ENCODE measurements around the gene IGF2BP2.

IGF2BP2 gene

GRCh38 chr3:185825006-185825638 is at the start of gene IGF2BP2:
Gene IGF2BP2, minus strand, starts transcription at chr3:185825042. Its CDS starts 82 bp downstream, at chr3:185824960.
- Histone ChIP-seq H3K9me3 (ENCODE audit: control insufficient read depth, low read length) (no peaks in the 10 kb centered on the region), H3K9ac (ENCODE audit: low read length) (peak within 1 kb of the TSS; percentile 95), H3K4me1 (ENCODE audit: control insufficient read depth, insufficient read depth, low read length) (peaks cover 30% of the 10 kb centered on the region), H3K4me3 (ENCODE audit: low read length) (peak within 1 kb of the TSS; percentile 90), H3K27me3 (replicated peaks; ENCODE audit: control insufficient read depth, insufficient read depth, low read length) (no peaks in the 10 kb centered on the region), H3K36me3 (ENCODE audit: control insufficient read depth, insufficient read depth, low read length, severe bottlenecking) (no peaks in the 10 kb centered on the region)
- peak; percentile 94 for DNase-seq (ENCODE audit: low read depth)

- H3K9me3 ChIP-seq (ENCODE audit: control insufficient read depth, low read length), result no peaks in the 10 kb centered on the region
- DNase-seq (ENCODE audit: low read depth), result no peak
- no peaks in the 10 kb centered on the region for H3K27me3 ChIP-seq (replicated peaks; ENCODE audit: control insufficient read depth, insufficient read depth, low read length)
Measured at GRCh38 chr3:185874119-185874518, 49.3 kb upstream of the IGF2BP2 start.

GRCh38 chr3:185867650-185868049 is 42.8 kb upstream of the IGF2BP2 start:
- Histone ChIP-seq H3K9ac (ENCODE audit: low read length) (no peak overlapping the region), H3K4me1 (ENCODE audit: control insufficient read depth, insufficient read depth, low read length) (no peaks in the 10 kb centered on the region), H3K27me3 (replicated peaks; ENCODE audit: control insufficient read depth, insufficient read depth, low read length) (peaks cover 7% of the 10 kb centered on the region), H3K9me3 (ENCODE audit: control insufficient read depth, low read length) (peaks cover 4% of the 10 kb centered on the region), H3K36me3 (ENCODE audit: control insufficient read depth, insufficient read depth, low read length, severe bottlenecking) (no peaks in the 10 kb centered on the region), H3K4me3 (ENCODE audit: low read length) (no peak overlapping the region)
- DNase-seq (ENCODE audit: low read depth), result no peak

More at GRCh38 chr3:185874119-185874518, 49.3 kb upstream of the IGF2BP2 start:
- H3K9ac ChIP-seq (ENCODE audit: low read length), result no peak overlapping the region
- H3K4me3 ChIP-seq (ENCODE audit: low read length), result no peak overlapping the region
- no peaks in the 10 kb centered on the region for H3K4me1 ChIP-seq (ENCODE audit: control insufficient read depth, insufficient read depth, low read length)
- H3K36me3 ChIP-seq (ENCODE audit: control insufficient read depth, insufficient read depth, low read length, severe bottlenecking), result no peaks in the 10 kb centered on the region

- Histone ChIP-seq H3K4me3 (ENCODE audit: low read length) (no peak overlapping the region), H3K4me1 (ENCODE audit: control insufficient read depth, insufficient read depth, low read length) (no peaks in the 10 kb centered on the region), H3K27me3 (replicated peaks; ENCODE audit: control insufficient read depth, insufficient read depth, low read length) (peaks cover 7% of the 10 kb centered on the region), H3K9ac (ENCODE audit: low read length) (no peak overlapping the region), H3K9me3 (ENCODE audit: control insufficient read depth, low read length) (peaks cover 4% of the 10 kb centered on the region), H3K36me3 (ENCODE audit: control insufficient read depth, insufficient read depth, low read length, severe bottlenecking) (no peaks in the 10 kb centered on the region)
- DNase-seq (ENCODE audit: low read depth), result no peak
Measured at GRCh38 chr3:185866995-185867394, 42.2 kb upstream of the IGF2BP2 start.

GRCh38 chr3:185866555-185866954 is 41.7 kb upstream of the IGF2BP2 start:
- Histone ChIP-seq H3K9ac (ENCODE audit: low read length) (no peak overlapping the region), H3K9me3 (ENCODE audit: control insufficient read depth, low read length) (peaks cover 4% of the 10 kb centered on the region), H3K4me3 (ENCODE audit: low read length) (no peak overlapping the region), H3K36me3 (ENCODE audit: control insufficient read depth, insufficient read depth, low read length, severe bottlenecking) (no peaks in the 10 kb centered on the region), H3K27me3 (replicated peaks; ENCODE audit: control insufficient read depth, insufficient read depth, low read length) (peaks cover 7% of the 10 kb centered on the region), H3K4me1 (ENCODE audit: control insufficient read depth, insufficient read depth, low read length) (no peaks in the 10 kb centered on the region)
- no peak for DNase-seq (ENCODE audit: low read depth)

- H3K36me3 ChIP-seq (ENCODE audit: control insufficient read depth, insufficient read depth, low read length, severe bottlenecking), result no peaks in the 10 kb centered on the region
- H3K27me3 ChIP-seq (replicated peaks; ENCODE audit: control insufficient read depth, insufficient read depth, low read length), result peaks cover 7% of the 10 kb centered on the region
- no peak overlapping the region for H3K9ac ChIP-seq (ENCODE audit: low read length)
- no peak for DNase-seq (ENCODE audit: low read depth)
- H3K9me3 ChIP-seq (ENCODE audit: control insufficient read depth, low read length), result peaks cover 4% of the 10 kb centered on the region
- no peaks in the 10 kb centered on the region for H3K4me1 ChIP-seq (ENCODE audit: control insufficient read depth, insufficient read depth, low read length)
- H3K4me3 ChIP-seq (ENCODE audit: low read length), result no peak overlapping the region
Measured at GRCh38 chr3:185865247-185865646, 40.4 kb upstream of the IGF2BP2 start.

- Histone ChIP-seq H3K9ac (ENCODE audit: low read length) (no peak overlapping the region), H3K9me3 (ENCODE audit: control insufficient read depth, low read length) (peaks cover 4% of the 10 kb centered on the region), H3K27me3 (replicated peaks; ENCODE audit: control insufficient read depth, insufficient read depth, low read length) (peaks cover 7% of the 10 kb centered on the region), H3K4me3 (ENCODE audit: low read length) (no peak overlapping the region), H3K4me1 (ENCODE audit: control insufficient read depth, insufficient read depth, low read length) (no peaks in the 10 kb centered on the region), H3K36me3 (ENCODE audit: control insufficient read depth, insufficient read depth, low read length, severe bottlenecking) (no peaks in the 10 kb centered on the region)
- no peak for DNase-seq (ENCODE audit: low read depth)
Measured at GRCh38 chr3:185864767-185865166, 39.9 kb upstream of the IGF2BP2 start.

- Histone ChIP-seq H3K4me3 (ENCODE audit: low read length) (no peak overlapping the region), H3K9me3 (ENCODE audit: control insufficient read depth, low read length) (no peaks in the 10 kb centered on the region), H3K9ac (ENCODE audit: low read length) (no peak overlapping the region), H3K4me1 (ENCODE audit: control insufficient read depth, insufficient read depth, low read length) (no peaks in the 10 kb centered on the region), H3K36me3 (ENCODE audit: control insufficient read depth, insufficient read depth, low read length, severe bottlenecking) (no peaks in the 10 kb centered on the region), H3K27me3 (replicated peaks; ENCODE audit: control insufficient read depth, insufficient read depth, low read length) (peaks cover 4% of the 10 kb centered on the region)
- DNase-seq (ENCODE audit: low read depth), result no peak
Measured at GRCh38 chr3:185862920-185863319, 38.1 kb upstream of the IGF2BP2 start.

- DNase-seq (ENCODE audit: low read depth), result no peak
- no peak overlapping the region for H3K9ac ChIP-seq (ENCODE audit: low read length)
- H3K4me1 ChIP-seq (ENCODE audit: control insufficient read depth, insufficient read depth, low read length), result no peaks in the 10 kb centered on the region
- no peak overlapping the region for H3K4me3 ChIP-seq (ENCODE audit: low read length)
- H3K27me3 ChIP-seq (replicated peaks; ENCODE audit: control insufficient read depth, insufficient read depth, low read length), result no peaks in the 10 kb centered on the region
- H3K36me3 ChIP-seq (ENCODE audit: control insufficient read depth, insufficient read depth, low read length, severe bottlenecking), result no peaks in the 10 kb centered on the region
- peaks cover 7% of the 10 kb centered on the region for H3K9me3 ChIP-seq (ENCODE audit: control insufficient read depth, low read length)
Measured at GRCh38 chr3:185859294-185859972, 34.6 kb upstream of the IGF2BP2 start.

- DNase-seq (ENCODE audit: low read depth), result no peak
- Histone ChIP-seq H3K36me3 (ENCODE audit: control insufficient read depth, insufficient read depth, low read length, severe bottlenecking) (no peaks in the 10 kb centered on the region), H3K4me1 (ENCODE audit: control insufficient read depth, insufficient read depth, low read length) (no peaks in the 10 kb centered on the region), H3K9me3 (ENCODE audit: control insufficient read depth, low read length) (peaks cover 7% of the 10 kb centered on the region), H3K4me3 (ENCODE audit: low read length) (no peak overlapping the region), H3K9ac (ENCODE audit: low read length) (no peak overlapping the region), H3K27me3 (replicated peaks; ENCODE audit: control insufficient read depth, insufficient read depth, low read length) (no peaks in the 10 kb centered on the region)
Measured at GRCh38 chr3:185858502-185859225, 33.8 kb upstream of the IGF2BP2 start.

GRCh38 chr3:185857208-185857607 is 32.4 kb upstream of the IGF2BP2 start:
- Histone ChIP-seq H3K9ac (ENCODE audit: low read length) (no peak overlapping the region), H3K9me3 (ENCODE audit: control insufficient read depth, low read length) (peaks cover 7% of the 10 kb centered on the region), H3K4me1 (ENCODE audit: control insufficient read depth, insufficient read depth, low read length) (peaks cover 7% of the 10 kb centered on the region), H3K36me3 (ENCODE audit: control insufficient read depth, insufficient read depth, low read length, severe bottlenecking) (no peaks in the 10 kb centered on the region), H3K27me3 (replicated peaks; ENCODE audit: control insufficient read depth, insufficient read depth, low read length) (no peaks in the 10 kb centered on the region), H3K4me3 (ENCODE audit: low read length) (no peak overlapping the region)
- DNase-seq (ENCODE audit: low read depth), result no peak

Data from adipocyte (in vitro differentiated cells).